ENCODE measurements around the gene ANKRD11.

Gene ANKRD11

DNA sequence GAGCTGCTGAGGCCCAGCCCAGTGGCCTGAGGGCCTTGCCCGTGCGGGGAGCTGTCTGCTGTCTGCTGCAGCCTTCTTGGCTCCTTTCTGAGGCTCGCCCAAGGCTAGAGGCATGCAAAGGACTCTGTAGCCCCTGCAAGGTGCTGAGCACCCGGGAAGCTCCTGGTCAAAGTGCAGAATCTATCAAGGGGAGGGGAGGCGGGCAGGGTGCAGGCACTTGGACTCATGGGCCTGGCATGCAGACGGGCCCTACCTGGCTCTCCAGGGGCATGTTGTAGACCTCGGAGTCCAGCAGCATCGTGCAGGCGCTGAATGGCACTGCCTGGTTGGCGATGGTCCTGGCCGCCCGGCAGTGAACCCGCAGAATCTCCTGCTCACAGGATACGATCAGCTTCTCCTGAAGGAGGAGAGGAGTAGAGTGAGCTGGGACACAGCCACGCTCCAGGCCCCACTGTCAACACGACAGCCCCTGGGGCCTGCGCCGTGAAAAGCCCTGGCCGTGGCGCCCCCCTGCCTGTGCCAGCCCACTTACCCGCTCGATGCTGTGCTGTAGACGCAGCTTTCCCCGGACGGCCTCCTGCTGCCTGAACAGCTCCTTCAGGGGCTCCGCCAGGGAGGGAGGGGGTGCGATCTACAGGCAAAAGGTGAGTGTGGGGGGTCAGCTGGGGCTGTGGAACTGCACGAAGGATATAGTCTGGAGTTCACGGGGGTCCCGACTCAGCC, 215.6 kb downstream of the ANKRD11 start:
- no peak for TF ChIP-seq FOXP2 (optimal IDR thresholded peaks at IDR 0.05; ENCODE audit: borderline replicate concordance, extremely low read depth, extremely low read length, insufficient read depth)
- TF ChIP-seq POLR2AphosphoS5 (IDR thresholded peaks at IDR 0.05; ENCODE audit: low read depth, low read length) = no peak
- TF ChIP-seq, protein P1, sequence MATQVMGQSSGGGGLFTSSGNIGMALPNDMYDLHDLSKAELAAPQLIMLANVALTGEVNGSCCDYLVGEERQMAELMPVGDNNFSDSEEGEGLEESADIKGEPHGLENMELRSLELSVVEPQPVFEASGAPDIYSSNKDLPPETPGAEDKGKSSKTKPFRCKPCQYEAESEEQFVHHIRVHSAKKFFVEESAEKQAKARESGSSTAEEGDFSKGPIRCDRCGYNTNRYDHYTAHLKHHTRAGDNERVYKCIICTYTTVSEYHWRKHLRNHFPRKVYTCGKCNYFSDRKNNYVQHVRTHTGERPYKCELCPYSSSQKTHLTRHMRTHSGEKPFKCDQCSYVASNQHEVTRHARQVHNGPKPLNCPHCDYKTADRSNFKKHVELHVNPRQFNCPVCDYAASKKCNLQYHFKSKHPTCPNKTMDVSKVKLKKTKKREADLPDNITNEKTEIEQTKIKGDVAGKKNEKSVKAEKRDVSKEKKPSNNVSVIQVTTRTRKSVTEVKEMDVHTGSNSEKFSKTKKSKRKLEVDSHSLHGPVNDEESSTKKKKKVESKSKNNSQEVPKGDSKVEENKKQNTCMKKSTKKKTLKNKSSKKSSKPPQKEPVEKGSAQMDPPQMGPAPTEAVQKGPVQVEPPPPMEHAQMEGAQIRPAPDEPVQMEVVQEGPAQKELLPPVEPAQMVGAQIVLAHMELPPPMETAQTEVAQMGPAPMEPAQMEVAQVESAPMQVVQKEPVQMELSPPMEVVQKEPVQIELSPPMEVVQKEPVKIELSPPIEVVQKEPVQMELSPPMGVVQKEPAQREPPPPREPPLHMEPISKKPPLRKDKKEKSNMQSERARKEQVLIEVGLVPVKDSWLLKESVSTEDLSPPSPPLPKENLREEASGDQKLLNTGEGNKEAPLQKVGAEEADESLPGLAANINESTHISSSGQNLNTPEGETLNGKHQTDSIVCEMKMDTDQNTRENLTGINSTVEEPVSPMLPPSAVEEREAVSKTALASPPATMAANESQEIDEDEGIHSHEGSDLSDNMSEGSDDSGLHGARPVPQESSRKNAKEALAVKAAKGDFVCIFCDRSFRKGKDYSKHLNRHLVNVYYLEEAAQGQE (IDR thresholded peaks at IDR 0.05; ENCODE audit: insufficient read depth in 1 of 2, low read depth in 2 of 2, low read length in 2 of 2) = no peak
- no peak for TF ChIP-seq SIN3A (IDR thresholded peaks at IDR 0.05; ENCODE audit: borderline replicate concordance, insufficient read depth, low read length)
- TF ChIP-seq TAF1 (IDR thresholded peaks at IDR 0.05; ENCODE audit: borderline replicate concordance, insufficient read depth, low read length) = no peak

DNA sequence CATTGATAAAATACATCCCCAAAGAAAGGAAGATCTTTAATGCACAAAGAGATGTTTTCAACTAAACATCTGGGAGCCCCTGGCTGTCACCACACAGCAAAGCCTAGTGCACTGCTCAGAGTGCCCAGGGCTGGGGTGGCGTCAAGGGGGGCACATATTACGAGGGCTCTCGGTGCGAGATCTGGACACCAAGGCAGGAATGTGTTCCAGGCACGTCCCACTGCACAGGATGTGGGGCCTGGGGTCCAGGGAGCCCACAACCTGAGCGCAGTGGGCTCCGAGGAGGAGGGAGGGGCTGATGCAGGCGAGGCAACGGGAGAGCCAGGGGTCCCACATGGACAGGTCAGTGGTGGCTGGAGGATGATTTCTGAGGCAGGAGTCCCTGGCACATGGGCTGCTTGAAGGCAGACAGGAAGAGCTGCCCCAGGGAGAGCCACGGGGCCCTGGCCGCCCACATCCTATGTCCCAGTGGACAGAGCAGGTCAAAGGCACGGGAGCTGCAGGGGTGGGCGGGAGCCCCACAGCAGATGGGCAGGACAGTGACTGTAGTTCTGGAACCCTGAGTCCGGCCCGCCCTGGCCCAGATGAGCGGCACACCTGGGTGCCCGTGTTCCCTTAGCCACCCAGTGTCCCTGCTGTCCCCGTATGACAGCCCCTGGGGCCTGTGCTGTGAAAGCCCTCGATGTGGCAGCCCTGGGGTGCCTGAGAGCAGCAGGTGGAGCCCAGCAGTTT, 216.5 kb downstream of the ANKRD11 start:
- no peak for TF ChIP-seq POLR2AphosphoS5 (IDR thresholded peaks at IDR 0.05; ENCODE audit: low read depth, low read length)

DNA sequence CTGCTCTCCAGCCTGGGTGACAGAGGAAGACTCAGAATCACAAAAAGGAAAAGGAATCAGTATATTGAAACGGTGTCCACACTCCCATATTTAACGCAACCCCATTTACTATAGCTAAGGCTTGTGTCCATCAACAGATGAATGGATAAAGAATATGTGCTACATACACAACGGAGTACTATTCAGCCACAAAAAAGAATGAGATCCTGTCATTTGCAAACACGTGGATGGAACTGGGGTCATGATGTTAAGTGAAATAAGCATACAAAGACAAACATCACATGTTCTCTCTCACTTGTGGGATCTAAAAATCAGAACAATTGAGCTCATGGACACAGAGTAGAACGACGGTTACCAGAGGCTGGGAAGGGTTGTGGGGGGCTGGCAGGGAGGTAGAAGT, 217.7 kb downstream of the ANKRD11 start:
- TF ChIP-seq SIN3A (IDR thresholded peaks at IDR 0.05; ENCODE audit: borderline replicate concordance, insufficient read depth, low read length) (no peak), FOXP2 (optimal IDR thresholded peaks at IDR 0.05; ENCODE audit: borderline replicate concordance, extremely low read depth, extremely low read length, insufficient read depth) (no peak), POLR2AphosphoS5 (IDR thresholded peaks at IDR 0.05; ENCODE audit: low read depth, low read length) (no peak), TAF1 (IDR thresholded peaks at IDR 0.05; ENCODE audit: borderline replicate concordance, insufficient read depth, low read length) (no peak)
- TF ChIP-seq, protein P1 (IDR thresholded peaks at IDR 0.05; ENCODE audit: insufficient read depth in 1 of 2, low read depth in 2 of 2, low read length in 2 of 2) = no peak

DNA sequence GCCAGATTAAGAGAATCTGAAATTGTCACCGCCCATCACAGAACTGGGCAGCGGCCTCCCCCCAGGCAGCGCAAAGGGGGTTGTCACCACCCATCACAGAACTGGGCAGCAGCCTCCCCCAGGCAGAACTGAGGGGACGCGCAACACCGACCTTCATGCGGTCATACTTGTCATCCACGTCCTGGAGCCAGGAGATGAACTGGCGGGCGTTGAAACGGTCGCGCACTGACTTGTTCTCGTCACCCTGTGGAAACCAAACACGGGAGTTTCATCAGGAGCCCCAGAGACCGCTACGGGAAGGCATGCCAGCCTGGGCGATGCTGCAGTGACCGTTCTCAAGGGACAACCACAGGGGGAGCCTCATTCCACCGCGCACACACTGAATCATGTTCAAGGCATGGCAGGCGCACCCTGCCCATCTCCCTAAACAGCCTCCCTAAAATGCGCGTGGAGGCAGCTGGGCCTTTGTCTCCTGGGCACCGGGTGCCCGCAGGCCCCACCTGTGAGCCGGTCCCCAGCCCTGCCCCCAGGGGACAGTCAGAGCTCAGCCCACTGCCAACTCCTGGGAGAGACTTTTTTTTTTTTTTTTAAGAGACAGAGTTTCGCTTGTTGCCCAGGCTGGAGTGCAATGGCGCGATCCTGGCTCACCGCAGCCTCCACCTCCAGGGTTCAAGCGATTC, 219.6 kb downstream of the ANKRD11 start:
- no peak for TF ChIP-seq FOXP2 (optimal IDR thresholded peaks at IDR 0.05; ENCODE audit: borderline replicate concordance, extremely low read depth, extremely low read length, insufficient read depth)
- TF ChIP-seq POLR2AphosphoS5 (IDR thresholded peaks at IDR 0.05; ENCODE audit: low read depth, low read length) = no peak
- TF ChIP-seq SIN3A (IDR thresholded peaks at IDR 0.05; ENCODE audit: borderline replicate concordance, insufficient read depth, low read length) = no peak

DNA sequence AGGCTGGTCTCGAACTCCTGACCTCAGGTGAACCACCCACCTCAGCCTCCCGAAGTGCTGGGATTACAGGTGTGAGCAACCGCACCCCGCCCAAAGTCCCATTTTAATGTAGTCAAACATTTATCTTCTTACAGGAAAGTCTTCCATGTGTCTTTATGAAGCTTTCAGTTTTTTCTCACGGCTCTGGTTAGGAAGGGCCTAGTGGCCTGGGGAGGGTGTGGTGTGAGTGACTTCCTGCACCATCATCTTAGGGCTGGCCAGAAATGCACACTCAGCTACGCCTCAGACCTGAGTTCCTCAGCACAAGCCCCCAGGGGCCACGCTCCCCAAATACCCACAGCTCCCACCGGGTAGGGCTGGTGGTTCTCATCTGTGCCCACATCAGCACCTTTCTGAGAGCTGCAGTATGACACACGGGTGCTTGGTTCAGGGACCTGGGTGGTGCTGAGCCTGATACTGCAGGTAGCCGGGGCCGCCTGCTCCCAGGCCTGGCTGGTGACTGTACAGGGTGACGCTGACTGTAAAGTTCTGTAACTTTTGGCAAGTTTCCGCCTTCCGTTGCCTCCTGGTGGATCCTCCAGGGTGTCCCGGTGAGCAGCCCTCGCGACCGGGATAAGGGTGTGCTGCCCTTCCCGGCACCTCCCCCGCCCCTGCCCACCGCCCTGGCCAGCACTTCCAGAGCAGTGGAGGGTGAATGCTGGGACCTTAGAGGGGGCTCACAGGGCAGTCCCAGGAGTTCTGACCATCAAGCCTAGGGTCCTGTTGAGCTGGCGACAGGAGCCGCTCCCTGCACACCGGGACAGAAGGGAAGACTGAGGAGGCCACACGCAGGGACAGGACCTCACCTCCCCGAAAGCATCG, 220.3 kb downstream of the ANKRD11 start:
- TF ChIP-seq TAF1 (IDR thresholded peaks at IDR 0.05; ENCODE audit: borderline replicate concordance, insufficient read depth, low read length) = no peak
- TF ChIP-seq, protein P1 (IDR thresholded peaks at IDR 0.05; ENCODE audit: insufficient read depth in 1 of 2, low read depth in 2 of 2, low read length in 2 of 2) = no peak
